ENCODE results near the gene CTNNBIP1.

DNA sequence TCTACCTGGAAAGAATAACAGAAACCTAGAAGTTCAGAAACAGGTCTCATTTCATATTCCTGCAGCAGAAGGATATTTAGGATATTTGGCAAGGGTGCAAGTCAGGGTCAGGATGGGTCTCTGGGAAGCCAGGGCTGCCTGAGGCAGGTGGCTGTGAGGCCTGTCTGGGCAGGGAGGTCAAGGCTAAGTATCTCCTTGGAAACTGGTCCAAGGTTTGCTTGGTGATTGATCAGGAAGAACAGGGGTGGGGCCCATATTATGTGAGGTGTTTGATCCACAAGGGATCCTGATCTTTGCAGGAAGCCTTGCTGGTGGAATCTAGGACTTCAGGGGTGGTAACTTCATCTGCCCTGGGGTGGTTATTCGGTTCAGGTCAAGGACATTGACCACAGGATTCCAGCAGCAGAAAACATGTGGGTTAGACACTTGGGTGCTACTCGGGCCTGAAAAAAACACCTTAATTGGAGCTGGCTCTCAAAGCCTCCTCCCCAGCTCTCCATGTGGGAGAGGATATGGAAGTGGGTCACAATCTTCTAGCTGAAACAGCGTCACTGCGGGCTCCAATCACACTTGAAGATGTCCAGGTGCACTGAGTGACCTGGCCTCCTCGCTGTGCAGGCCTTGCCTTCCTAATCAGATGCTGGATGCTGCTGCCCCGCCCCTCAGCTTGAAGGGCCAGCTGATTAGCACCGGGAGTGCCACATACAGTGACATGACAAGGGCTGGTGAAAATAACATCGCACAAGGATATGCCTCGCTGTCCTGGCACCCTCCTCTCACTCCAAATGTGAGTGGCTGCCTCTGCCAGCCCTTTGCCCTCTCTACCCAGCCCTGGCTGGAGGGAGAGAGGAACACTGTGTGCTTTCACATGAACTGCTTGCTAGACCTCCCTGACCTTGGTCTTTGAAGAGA is 8.7 kb downstream of the CTNNBIP1 start:
- TF ChIP-seq, protein P1, sequence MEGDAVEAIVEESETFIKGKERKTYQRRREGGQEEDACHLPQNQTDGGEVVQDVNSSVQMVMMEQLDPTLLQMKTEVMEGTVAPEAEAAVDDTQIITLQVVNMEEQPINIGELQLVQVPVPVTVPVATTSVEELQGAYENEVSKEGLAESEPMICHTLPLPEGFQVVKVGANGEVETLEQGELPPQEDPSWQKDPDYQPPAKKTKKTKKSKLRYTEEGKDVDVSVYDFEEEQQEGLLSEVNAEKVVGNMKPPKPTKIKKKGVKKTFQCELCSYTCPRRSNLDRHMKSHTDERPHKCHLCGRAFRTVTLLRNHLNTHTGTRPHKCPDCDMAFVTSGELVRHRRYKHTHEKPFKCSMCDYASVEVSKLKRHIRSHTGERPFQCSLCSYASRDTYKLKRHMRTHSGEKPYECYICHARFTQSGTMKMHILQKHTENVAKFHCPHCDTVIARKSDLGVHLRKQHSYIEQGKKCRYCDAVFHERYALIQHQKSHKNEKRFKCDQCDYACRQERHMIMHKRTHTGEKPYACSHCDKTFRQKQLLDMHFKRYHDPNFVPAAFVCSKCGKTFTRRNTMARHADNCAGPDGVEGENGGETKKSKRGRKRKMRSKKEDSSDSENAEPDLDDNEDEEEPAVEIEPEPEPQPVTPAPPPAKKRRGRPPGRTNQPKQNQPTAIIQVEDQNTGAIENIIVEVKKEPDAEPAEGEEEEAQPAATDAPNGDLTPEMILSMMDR (IDR thresholded peaks at IDR 0.05; ENCODE audit: low read depth, low read length): no peak
- TF ChIP-seq, protein P2, sequence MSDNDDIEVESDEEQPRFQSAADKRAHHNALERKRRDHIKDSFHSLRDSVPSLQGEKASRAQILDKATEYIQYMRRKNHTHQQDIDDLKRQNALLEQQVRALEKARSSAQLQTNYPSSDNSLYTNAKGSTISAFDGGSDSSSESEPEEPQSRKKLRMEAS (IDR thresholded peaks at IDR 0.05; ENCODE audit: low read depth, low read length): no peak

All from NB4 (cell line).